IMR-90 (cell line): ENCODE results near the gene TRIM17.

Experiments used
- BHLHE40 ChIP-seq: fragments of 150-350 bp; IDR thresholded peaks from 2 replicates; pipeline ENCODE4 v1.6.1; 2016; ENCODE audit warnings: mild to moderate bottlenecking, low read depth, low read length
- CEBPB ChIP-seq: IDR thresholded peaks from 2 replicates; pipeline ENCODE4 v1.6.1; 2012; ENCODE audit warnings: low read depth, low read length, improper control_type of control experiment
- ELK1 ChIP-seq: fragments of 150-350 bp; IDR thresholded peaks from 2 replicates; pipeline ENCODE4 v1.6.1; 2016; ENCODE audit warnings: low read depth, mild to moderate bottlenecking, low read length, moderate library complexity, borderline replicate concordance
- MAFK ChIP-seq: IDR thresholded peaks from 2 replicates; pipeline ENCODE4 v1.6.1; 2012; ENCODE audit warnings: low read depth, low read length, improper control_type of control experiment
- MXI1 ChIP-seq: IDR thresholded peaks from 2 replicates; pipeline ENCODE4 v1.6.1; 2012; ENCODE audit warnings: low read depth, mild to moderate bottlenecking, low read length, moderate library complexity, borderline replicate concordance
- POLR2A ChIP-seq: IDR thresholded peaks from 2 replicates; pipeline ENCODE4 v1.6.1; 2012; ENCODE audit warnings: mild to moderate bottlenecking, low read depth, low read length
- RAD21 ChIP-seq: IDR thresholded peaks from 2 replicates; pipeline ENCODE4 v1.6.1; 2012; ENCODE audit warnings: low read length, improper control_type of control experiment
- RFX5 ChIP-seq: IDR thresholded peaks from 2 replicates; pipeline ENCODE4 v1.8.0; 2012; ENCODE audit warnings: low read depth, mild to moderate bottlenecking, low read length, moderate library complexity
- SMC3 ChIP-seq: fragments of 150-350 bp; IDR thresholded peaks from 2 replicates; pipeline ENCODE4 v1.6.1; 2016; ENCODE audit warnings: low read depth, mild to moderate bottlenecking, antibody characterized with exemption, low read length, moderate library complexity
- TF ChIP-seq, protein P1 (sequence below): conservative IDR thresholded peaks from 2 replicates; pipeline ENCODE4 v1.5.1; 2012; ENCODE audit warnings: mild to moderate bottlenecking, low read depth, low read length, improper control_type of control experiment

DNA sequence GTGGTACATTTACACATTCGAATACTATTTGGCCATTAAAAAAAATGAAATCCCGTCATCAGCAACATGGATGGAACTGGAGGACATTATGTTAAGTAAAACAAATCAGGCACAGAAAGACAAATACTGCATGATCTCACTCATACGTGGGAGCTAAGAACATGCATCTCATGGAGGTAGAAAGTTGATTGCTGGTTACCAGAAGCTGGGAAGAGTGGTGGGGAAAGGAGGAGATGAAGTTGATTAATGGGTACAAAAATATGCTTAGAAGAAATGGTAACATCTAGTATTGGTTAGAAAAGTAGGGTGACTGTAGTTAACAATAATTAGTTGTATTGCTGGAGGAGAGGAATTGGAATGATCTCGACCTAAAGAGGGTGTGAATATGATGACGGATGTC is 45.9 kb upstream of the TRIM17 start:
- TF ChIP-seq POLR2A (no peak), RAD21 (no peak), SMC3 (no peak), CEBPB (no peak), MAFK (no peak), BHLHE40 (no peak), RFX5 (no peak), MXI1 (no peak), ELK1 (no peak)
- TF ChIP-seq, protein P1, sequence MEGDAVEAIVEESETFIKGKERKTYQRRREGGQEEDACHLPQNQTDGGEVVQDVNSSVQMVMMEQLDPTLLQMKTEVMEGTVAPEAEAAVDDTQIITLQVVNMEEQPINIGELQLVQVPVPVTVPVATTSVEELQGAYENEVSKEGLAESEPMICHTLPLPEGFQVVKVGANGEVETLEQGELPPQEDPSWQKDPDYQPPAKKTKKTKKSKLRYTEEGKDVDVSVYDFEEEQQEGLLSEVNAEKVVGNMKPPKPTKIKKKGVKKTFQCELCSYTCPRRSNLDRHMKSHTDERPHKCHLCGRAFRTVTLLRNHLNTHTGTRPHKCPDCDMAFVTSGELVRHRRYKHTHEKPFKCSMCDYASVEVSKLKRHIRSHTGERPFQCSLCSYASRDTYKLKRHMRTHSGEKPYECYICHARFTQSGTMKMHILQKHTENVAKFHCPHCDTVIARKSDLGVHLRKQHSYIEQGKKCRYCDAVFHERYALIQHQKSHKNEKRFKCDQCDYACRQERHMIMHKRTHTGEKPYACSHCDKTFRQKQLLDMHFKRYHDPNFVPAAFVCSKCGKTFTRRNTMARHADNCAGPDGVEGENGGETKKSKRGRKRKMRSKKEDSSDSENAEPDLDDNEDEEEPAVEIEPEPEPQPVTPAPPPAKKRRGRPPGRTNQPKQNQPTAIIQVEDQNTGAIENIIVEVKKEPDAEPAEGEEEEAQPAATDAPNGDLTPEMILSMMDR: no peak
